ENCODE measurements around the gene TTC33.

DNA sequence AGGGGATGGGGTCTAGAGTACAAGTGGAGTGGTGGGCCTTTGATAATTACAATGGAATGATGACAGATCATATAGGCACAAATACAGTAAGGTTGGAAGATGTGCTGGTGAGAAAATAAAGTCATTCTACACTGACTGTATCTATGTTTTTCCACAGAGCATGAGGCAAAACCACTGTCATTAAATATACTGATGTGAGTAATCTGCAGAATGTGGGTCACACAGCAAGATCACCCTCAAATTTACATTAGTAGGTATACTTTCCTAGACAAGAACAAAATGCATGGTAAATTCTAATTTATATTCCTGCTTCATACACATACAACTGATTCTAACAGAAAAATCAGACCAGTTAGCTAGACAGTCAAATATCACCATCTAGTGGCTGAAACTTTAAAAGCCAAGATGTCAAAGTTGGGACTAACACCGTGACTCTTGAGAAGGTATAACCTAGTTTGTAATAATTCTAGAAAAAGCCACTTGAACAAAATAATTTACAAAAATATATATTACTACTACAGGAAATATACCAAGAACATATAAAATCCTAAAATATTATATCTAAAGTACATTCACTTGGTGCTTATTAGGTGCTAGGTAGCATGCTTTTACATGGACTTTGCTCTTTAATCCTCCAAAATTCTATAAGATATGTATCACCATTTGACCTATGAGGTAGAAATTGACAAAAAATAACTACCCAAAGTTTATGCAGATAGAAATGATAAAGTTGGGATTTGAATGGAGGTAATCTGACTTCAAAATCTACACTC, 19.5 kb downstream of the TTC33 start:
- TF ChIP-seq EZH2phosphoT487 (IDR thresholded peaks at IDR 0.05; ENCODE audit: low read depth), result no peak
- TF ChIP-seq, protein P1, sequence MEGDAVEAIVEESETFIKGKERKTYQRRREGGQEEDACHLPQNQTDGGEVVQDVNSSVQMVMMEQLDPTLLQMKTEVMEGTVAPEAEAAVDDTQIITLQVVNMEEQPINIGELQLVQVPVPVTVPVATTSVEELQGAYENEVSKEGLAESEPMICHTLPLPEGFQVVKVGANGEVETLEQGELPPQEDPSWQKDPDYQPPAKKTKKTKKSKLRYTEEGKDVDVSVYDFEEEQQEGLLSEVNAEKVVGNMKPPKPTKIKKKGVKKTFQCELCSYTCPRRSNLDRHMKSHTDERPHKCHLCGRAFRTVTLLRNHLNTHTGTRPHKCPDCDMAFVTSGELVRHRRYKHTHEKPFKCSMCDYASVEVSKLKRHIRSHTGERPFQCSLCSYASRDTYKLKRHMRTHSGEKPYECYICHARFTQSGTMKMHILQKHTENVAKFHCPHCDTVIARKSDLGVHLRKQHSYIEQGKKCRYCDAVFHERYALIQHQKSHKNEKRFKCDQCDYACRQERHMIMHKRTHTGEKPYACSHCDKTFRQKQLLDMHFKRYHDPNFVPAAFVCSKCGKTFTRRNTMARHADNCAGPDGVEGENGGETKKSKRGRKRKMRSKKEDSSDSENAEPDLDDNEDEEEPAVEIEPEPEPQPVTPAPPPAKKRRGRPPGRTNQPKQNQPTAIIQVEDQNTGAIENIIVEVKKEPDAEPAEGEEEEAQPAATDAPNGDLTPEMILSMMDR (IDR thresholded peaks at IDR 0.05; ENCODE audit: low read depth, low read length), result peak; percentile 67

Data from OCI-LY3 (cell line).